Astrocyte (in vitro differentiated cells and primary cell): ENCODE data around the gene KCNN3. TPM values are rescaled to one million over a fixed set of nuclear protein-coding genes. Genes with fewer than 3 reads are reported as not detected.

Experiments used
- DNase-seq: peaks from one replicate; pipeline ENCODE4 v3.0.0-alpha.2; 2010; ENCODE audit warnings: low read depth
- FAIRE-seq: peaks from 2 replicates; lab custom pipeline; 2011; peaks lifted over from hg19 to GRCh38; lab: Jason Lieb, UNC
- H2AFZ ChIP-seq: 2 replicates; pipeline ENCODE4 v1.6.0; 2012; ENCODE audit warnings: low read depth, low read length, inconsistent platforms
- H3K27ac ChIP-seq: 2 replicates; pipeline ENCODE4 v1.5.1; 2011; ENCODE audit warnings: low read depth, low read length, inconsistent platforms
- H3K27me3 ChIP-seq: 2 replicates; pipeline ENCODE4 v1.6.0; 2011; ENCODE audit warnings: low read length, inconsistent platforms; ENCODE audit not compliant: insufficient read depth
- H3K36me3 ChIP-seq: 2 replicates; pipeline ENCODE4 v1.5.1; 2011; ENCODE audit warnings: low read length, inconsistent platforms; ENCODE audit not compliant: insufficient read depth
- H3K4me1 ChIP-seq: 2 replicates; pipeline ENCODE4 v1.5.1; 2011; ENCODE audit warnings: low read length, inconsistent platforms; ENCODE audit not compliant: insufficient read depth
- H3K4me2 ChIP-seq: 2 replicates; pipeline ENCODE4 v1.6.0; 2012; ENCODE audit warnings: low read length, inconsistent platforms
- H3K4me3 ChIP-seq: 2 replicates; pipeline ENCODE4 v1.5.1; 2011; ENCODE audit warnings: low read depth, mild to moderate bottlenecking, low read length, inconsistent platforms; ENCODE audit not compliant: insufficient read depth
- H3K79me2 ChIP-seq: 2 replicates; pipeline ENCODE4 v1.6.0; 2012; ENCODE audit warnings: mild to moderate bottlenecking, low read length, inconsistent platforms; ENCODE audit not compliant: insufficient read depth
- H3K9ac ChIP-seq: 2 replicates; pipeline ENCODE4 v1.6.0; 2012; ENCODE audit warnings: mild to moderate bottlenecking, low read length, inconsistent platforms
- H3K9me3 ChIP-seq: 2 replicates; pipeline ENCODE4 v1.5.1; 2012; ENCODE audit warnings: low read depth, mild to moderate bottlenecking, low read length, inconsistent platforms; ENCODE audit not compliant: insufficient read depth
- H4K20me1 ChIP-seq: 2 replicates; pipeline ENCODE4 v1.6.0; 2012; ENCODE audit warnings: low read length, inconsistent platforms; ENCODE audit not compliant: insufficient read depth
- H3K27ac Mint-ChIP-seq: one replicate; pipeline ENCODE4 v1.8.0; 2021; ENCODE audit warnings: mild to moderate bottlenecking, mixed read lengths; ENCODE audit not compliant: unreplicated experiment
- H3K27me3 Mint-ChIP-seq: one replicate; pipeline ENCODE4 v1.8.0; 2021; ENCODE audit warnings: low read depth, mixed read lengths; ENCODE audit not compliant: unreplicated experiment
- H3K36me3 Mint-ChIP-seq: one replicate; pipeline ENCODE4 v1.8.0; 2021; ENCODE audit warnings: low read depth, mixed read lengths; ENCODE audit not compliant: unreplicated experiment
- H3K4me1 Mint-ChIP-seq: one replicate; pipeline ENCODE4 v1.8.0; 2021; ENCODE audit warnings: low read depth, mixed read lengths; ENCODE audit not compliant: unreplicated experiment
- H3K4me3 Mint-ChIP-seq: one replicate; pipeline ENCODE4 v1.8.0; 2021; ENCODE audit warnings: mild to moderate bottlenecking, moderate library complexity, mixed read lengths; ENCODE audit not compliant: unreplicated experiment
- H3K9me3 Mint-ChIP-seq: one replicate; pipeline ENCODE4 v1.8.0; 2021; ENCODE audit warnings: mild to moderate bottlenecking, mixed read lengths; ENCODE audit not compliant: unreplicated experiment
- EZH2 ChIP-seq: IDR thresholded peaks from 2 replicates; pipeline ENCODE4 v1.6.1; 2012; ENCODE audit warnings: mild to moderate bottlenecking, low read length, inconsistent platforms; ENCODE audit not compliant: insufficient read depth
- total RNA-seq: library from RNA; stranded (reverse); gene quantifications from 2 replicates; pipeline ENCODE4 v1.2.1, GENCODE V29; 2021
- TF ChIP-seq, protein P1 (sequence below): IDR thresholded peaks from 2 replicates; pipeline ENCODE4 v1.5.1; 2011; ENCODE audit warnings: low read depth, mild to moderate bottlenecking, inconsistent platforms, low read length, moderate library complexity; ENCODE audit not compliant: insufficient read depth

The KCNN3 gene
- total RNA-seq, 1 donor from 2014 or later = 0.66 TPM

- no peaks in the 10 kb centered on the region for H3K27me3 ChIP-seq
- Mint-ChIP-seq H3K4me1 (peaks cover 12% of the 10 kb centered on the region), H3K27ac (no peak overlapping the region), H3K4me3 (no peak overlapping the region), H3K36me3 (no peaks in the 10 kb centered on the region), H3K9me3 (no peaks in the 10 kb centered on the region), H3K27me3 (peaks cover 24% of the 10 kb centered on the region)
- no peak for FAIRE-seq
- H3K4me3 ChIP-seq = no peak overlapping the region
- no peaks in the 10 kb centered on the region for H3K36me3 ChIP-seq
- DNase-seq = peak; percentile 10
- H3K4me1 ChIP-seq = peaks cover 4% of the 10 kb centered on the region
- TF ChIP-seq EZH2 = no peak
- TF ChIP-seq, protein P1, sequence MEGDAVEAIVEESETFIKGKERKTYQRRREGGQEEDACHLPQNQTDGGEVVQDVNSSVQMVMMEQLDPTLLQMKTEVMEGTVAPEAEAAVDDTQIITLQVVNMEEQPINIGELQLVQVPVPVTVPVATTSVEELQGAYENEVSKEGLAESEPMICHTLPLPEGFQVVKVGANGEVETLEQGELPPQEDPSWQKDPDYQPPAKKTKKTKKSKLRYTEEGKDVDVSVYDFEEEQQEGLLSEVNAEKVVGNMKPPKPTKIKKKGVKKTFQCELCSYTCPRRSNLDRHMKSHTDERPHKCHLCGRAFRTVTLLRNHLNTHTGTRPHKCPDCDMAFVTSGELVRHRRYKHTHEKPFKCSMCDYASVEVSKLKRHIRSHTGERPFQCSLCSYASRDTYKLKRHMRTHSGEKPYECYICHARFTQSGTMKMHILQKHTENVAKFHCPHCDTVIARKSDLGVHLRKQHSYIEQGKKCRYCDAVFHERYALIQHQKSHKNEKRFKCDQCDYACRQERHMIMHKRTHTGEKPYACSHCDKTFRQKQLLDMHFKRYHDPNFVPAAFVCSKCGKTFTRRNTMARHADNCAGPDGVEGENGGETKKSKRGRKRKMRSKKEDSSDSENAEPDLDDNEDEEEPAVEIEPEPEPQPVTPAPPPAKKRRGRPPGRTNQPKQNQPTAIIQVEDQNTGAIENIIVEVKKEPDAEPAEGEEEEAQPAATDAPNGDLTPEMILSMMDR = no peak
- H3K79me2 ChIP-seq = no peaks in the 10 kb centered on the region
- H4K20me1 ChIP-seq = no peaks in the 10 kb centered on the region
- H2AFZ ChIP-seq = peak overlapping the region; percentile 82
- H3K9me3 ChIP-seq = no peaks in the 10 kb centered on the region
- H3K9ac ChIP-seq = no peak overlapping the region
- no peak overlapping the region for H3K27ac ChIP-seq
- H3K4me2 ChIP-seq = no peak overlapping the region
Observed at GRCh38 chr1:154840269-154841176, 29.6 kb downstream of the KCNN3 start.

DNA sequence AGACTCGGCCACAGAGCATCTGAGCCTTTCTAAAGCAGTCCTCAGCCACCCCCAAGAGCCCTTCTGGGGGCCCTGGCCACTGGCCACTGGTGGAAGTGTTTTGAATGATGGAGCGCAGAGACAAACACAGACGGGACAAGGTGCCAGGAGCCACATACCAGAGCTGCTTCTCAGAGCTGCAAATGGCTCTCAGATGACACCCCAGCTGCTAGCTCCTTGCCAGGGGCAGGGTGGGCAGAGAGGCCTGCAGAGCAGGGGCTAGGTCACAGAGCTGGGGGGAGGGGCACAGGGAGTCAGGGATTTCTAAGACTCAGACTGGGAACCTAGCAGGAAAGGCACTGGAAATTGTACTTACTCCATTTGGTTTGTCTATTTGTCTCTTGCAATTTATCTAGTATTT lies 30.4 kb downstream of the KCNN3 start:
- Histone ChIP-seq H3K9ac (no peak overlapping the region), H3K79me2 (no peaks in the 10 kb centered on the region), H3K27me3 (no peaks in the 10 kb centered on the region), H3K4me3 (no peak overlapping the region), H2AFZ (no peak overlapping the region), H4K20me1 (no peaks in the 10 kb centered on the region), H3K4me2 (no peak overlapping the region), H3K9me3 (no peaks in the 10 kb centered on the region), H3K27ac (no peak overlapping the region), H3K4me1 (peaks cover 4% of the 10 kb centered on the region), H3K36me3 (no peaks in the 10 kb centered on the region)
- TF ChIP-seq EZH2 = no peak
- TF ChIP-seq, protein P1 = no peak
- no peak for FAIRE-seq
- H3K27me3 Mint-ChIP-seq = peaks cover 29% of the 10 kb centered on the region
- no peaks in the 10 kb centered on the region for H3K9me3 Mint-ChIP-seq
- peaks cover 12% of the 10 kb centered on the region for H3K4me1 Mint-ChIP-seq
- no peaks in the 10 kb centered on the region for H3K36me3 Mint-ChIP-seq
- H3K4me3 Mint-ChIP-seq = no peak overlapping the region
- H3K27ac Mint-ChIP-seq = no peak overlapping the region
- DNase-seq = peak; percentile 7

DNA sequence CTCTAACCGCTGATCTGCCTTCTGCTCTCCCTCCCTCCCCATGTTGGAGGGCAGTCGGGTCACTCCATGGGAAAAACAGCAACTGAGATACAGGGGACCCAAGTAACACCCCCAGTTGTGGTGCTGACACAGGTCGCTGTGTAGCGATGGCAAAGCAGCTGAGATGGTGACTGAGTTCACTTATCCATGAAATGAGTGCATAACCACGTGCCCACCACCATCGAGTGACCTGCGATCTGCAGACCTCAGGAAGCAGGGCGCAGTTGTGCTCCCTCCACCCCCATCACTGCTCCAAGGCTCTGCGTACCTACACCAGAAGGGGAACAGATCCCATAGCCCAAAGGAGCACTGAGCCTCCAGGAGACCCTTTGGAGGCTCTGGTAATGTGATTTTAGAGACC lies 31.1 kb downstream of the KCNN3 start:
- H3K4me1 Mint-ChIP-seq = peaks cover 12% of the 10 kb centered on the region
- H3K36me3 Mint-ChIP-seq = no peaks in the 10 kb centered on the region
- no peak overlapping the region for H3K4me2 ChIP-seq
- H3K4me3 Mint-ChIP-seq = no peak overlapping the region
- TF ChIP-seq, protein P1 = no peak
- no peak for TF ChIP-seq EZH2
- H3K4me3 ChIP-seq = no peak overlapping the region
- H3K9ac ChIP-seq = no peak overlapping the region
- no peak overlapping the region for H2AFZ ChIP-seq
- no peak for DNase-seq
- no peaks in the 10 kb centered on the region for H4K20me1 ChIP-seq
- H3K79me2 ChIP-seq = no peaks in the 10 kb centered on the region
- no peak for FAIRE-seq
- H3K36me3 ChIP-seq = no peaks in the 10 kb centered on the region
- no peaks in the 10 kb centered on the region for H3K27me3 ChIP-seq
- H3K9me3 Mint-ChIP-seq = no peaks in the 10 kb centered on the region
- H3K27ac ChIP-seq = no peak overlapping the region
- peaks cover 4% of the 10 kb centered on the region for H3K4me1 ChIP-seq
- peaks cover 36% of the 10 kb centered on the region for H3K27me3 Mint-ChIP-seq
- H3K27ac Mint-ChIP-seq = peak overlapping the region; percentile 41
- H3K9me3 ChIP-seq = no peaks in the 10 kb centered on the region
